ES-I3 (cell line): ENCODE data around the gene TNNC1.

Source experiments
- H3K36me3 ChIP-seq: 2 replicates; pipeline ENCODE4 v1.6.1; 2013; ENCODE audit warnings: mild to moderate bottlenecking, low read length, control low read depth, moderate library complexity; ENCODE audit not compliant: insufficient read depth
- H3K4me1 ChIP-seq: 2 replicates; pipeline ENCODE4 v1.6.1; 2013; ENCODE audit warnings: mild to moderate bottlenecking, control low read depth, low read length; ENCODE audit not compliant: insufficient read depth
- H3K9ac ChIP-seq: 2 replicates; pipeline ENCODE4 v1.6.1; 2013; ENCODE audit warnings: low read depth, mild to moderate bottlenecking, low read length, moderate library complexity
- H3K9me3 ChIP-seq: 2 replicates; pipeline ENCODE4 v1.6.1; 2013; ENCODE audit warnings: mild to moderate bottlenecking, low read length, moderate library complexity; ENCODE audit not compliant: control insufficient read depth, insufficient read depth

Gene TNNC1

DNA sequence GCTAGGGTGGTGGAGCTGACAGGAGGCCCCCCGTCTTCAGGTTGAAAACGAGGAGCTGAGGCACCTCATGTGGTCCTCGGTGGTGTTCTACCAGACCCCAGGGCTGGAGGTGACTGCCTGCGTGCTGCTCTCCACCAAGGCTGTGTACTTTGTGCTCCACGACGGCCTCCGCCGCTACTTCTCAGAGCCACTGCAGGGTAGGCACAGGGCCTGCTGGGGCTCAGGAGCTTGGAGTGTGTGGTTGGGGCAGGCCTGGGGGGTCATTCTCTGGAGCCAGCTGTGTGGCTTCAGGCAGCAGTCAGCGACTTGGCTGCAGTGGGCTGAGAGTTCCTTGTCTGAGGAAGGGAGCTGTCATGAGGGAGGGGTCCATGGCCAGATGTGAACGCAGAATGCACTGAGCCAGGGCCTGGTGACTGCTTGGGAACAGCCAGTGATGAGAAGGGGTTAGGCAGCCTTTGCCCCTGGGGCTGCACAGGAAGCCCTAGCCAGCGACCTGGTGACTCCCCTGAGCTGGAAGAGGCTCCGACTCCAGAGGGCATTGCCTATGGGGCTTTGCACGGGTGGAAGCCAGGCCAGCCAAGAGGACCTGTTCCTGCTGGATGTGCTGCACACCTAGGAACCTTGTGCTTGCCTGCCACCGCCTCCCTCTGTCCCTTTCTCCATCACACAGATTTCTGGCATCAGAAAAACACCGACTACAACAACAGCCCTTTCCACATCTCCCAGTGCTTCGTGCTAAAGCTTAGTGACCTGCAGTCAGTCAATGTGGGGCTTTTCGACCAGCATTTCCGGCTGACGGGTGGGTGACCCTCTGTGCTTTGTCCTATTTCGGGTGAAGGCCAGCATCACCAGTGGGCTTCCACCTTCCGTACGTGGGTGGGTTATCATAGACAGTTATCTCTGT, 36.4 kb upstream of the TNNC1 start:
- Histone ChIP-seq H3K4me1 (no peaks in the 10 kb centered on the region), H3K36me3 (0 out of 2 replicates have a peak, but pooled peaks cover 6% of the 10 kb centered on the region), H3K9me3 (no peaks in the 10 kb centered on the region), H3K9ac (no peak overlapping the region)

DNA sequence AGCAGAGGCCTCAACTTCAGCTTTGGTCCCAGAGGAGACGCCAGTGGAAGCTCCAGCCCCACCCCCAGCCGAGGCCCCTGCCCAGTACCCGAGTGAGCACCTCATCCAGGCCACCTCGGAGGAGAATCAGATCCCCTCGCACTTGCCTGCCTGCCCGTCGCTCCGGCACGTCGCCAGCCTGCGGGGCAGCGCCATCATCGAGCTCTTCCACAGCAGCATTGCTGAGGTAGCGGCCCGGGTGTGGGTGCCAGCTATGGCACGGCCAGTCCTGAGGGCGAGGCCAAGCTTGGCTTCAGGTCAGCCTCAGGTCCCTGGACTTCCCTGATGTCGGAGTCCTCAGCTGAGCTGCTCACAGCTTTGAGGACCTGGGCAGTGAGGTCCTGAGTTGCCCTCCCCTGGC, 35.6 kb upstream of the TNNC1 start:
- H3K9me3 ChIP-seq, result no peaks in the 10 kb centered on the region
- no peak overlapping the region for H3K9ac ChIP-seq
- no peaks in the 10 kb centered on the region for H3K4me1 ChIP-seq
- 0 out of 2 replicates have a peak, but pooled peaks cover 6% of the 10 kb centered on the region for H3K36me3 ChIP-seq

DNA sequence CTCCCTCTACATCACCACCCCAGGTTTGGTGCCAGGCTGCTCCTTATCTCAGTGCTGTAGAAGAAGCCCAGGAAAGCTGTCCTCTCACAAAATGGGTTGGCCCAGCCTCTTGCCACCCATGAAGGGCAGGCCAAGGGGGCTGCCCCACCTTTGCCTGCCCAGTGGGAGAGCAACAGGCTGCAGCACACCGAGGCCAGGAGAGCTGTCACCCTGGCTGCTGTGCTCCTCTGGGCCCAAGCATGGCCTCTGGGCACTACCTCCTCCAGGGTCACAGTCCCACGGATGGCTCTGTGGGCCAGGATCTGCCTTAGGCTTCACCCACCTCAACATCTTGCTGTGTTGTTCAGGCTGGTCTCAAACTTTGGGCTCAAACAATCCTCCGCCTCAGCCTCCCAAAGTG, 34.9 kb upstream of the TNNC1 start:
- no peak overlapping the region for H3K9ac ChIP-seq
- H3K4me1 ChIP-seq, result no peaks in the 10 kb centered on the region
- peaks cover 6% of the 10 kb centered on the region; the same call in 1 of the 2 replicates for H3K36me3 ChIP-seq
- H3K9me3 ChIP-seq, result no peaks in the 10 kb centered on the region

DNA sequence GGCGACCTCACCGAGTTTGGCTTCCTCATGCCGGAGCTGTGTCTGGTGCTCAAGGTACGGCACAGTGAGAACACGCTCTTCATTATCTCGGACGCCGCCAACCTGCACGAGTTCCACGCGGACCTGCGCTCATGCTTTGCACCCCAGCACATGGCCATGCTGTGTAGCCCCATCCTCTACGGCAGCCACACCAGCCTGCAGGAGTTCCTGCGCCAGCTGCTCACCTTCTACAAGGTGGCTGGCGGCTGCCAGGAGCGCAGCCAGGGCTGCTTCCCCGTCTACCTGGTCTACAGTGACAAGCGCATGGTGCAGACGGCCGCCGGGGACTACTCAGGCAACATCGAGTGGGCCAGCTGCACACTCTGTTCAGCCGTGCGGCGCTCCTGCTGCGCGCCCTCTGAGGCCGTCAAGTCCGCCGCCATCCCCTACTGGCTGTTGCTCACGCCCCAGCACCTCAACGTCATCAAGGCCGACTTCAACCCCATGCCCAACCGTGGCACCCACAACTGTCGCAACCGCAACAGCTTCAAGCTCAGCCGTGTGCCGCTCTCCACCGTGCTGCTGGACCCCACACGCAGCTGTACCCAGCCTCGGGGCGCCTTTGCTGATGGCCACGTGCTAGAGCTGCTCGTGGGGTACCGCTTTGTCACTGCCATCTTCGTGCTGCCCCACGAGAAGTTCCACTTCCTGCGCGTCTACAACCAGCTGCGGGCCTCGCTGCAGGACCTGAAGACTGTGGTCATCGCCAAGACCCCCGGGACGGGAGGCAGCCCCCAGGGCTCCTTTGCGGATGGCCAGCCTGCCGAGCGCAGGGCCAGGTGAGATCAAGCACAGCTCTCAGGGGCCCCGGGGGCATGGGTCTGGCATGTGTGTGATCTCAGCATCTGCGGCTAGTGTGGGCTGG, 34.2 kb upstream of the TNNC1 start:
- Histone ChIP-seq H3K4me1 (no peaks in the 10 kb centered on the region), H3K36me3 (peaks cover 6% of the 10 kb centered on the region; the same call in 1 of the 2 replicates), H3K9me3 (no peaks in the 10 kb centered on the region), H3K9ac (no peak overlapping the region)

DNA sequence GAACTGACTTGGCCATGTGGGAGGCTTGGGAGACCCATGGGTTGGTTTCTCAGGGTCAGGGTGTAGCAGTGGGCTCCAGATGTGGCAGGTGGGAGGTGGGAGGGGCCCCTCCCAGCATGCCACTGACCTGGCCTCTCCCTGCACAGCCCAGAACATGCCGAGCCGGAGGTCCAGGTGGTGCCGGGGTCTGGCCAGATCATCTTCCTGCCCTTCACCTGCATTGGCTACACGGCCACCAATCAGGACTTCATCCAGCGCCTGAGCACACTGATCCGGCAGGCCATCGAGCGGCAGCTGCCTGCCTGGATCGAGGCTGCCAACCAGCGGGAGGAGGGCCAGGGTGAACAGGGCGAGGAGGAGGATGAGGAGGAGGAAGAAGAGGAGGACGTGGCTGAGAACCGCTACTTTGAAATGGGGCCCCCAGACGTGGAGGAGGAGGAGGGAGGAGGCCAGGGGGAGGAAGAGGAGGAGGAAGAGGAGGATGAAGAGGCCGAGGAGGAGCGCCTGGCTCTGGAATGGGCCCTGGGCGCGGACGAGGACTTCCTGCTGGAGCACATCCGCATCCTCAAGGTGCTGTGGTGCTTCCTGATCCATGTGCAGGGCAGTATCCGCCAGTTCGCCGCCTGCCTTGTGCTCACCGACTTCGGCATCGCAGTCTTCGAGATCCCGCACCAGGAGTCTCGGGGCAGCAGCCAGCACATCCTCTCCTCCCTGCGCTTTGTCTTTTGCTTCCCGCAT, 33.4 kb upstream of the TNNC1 start:
- Histone ChIP-seq H3K9ac (no peak overlapping the region), H3K36me3 (peaks cover 12% of the 10 kb centered on the region), H3K9me3 (no peaks in the 10 kb centered on the region), H3K4me1 (no peaks in the 10 kb centered on the region)

DNA sequence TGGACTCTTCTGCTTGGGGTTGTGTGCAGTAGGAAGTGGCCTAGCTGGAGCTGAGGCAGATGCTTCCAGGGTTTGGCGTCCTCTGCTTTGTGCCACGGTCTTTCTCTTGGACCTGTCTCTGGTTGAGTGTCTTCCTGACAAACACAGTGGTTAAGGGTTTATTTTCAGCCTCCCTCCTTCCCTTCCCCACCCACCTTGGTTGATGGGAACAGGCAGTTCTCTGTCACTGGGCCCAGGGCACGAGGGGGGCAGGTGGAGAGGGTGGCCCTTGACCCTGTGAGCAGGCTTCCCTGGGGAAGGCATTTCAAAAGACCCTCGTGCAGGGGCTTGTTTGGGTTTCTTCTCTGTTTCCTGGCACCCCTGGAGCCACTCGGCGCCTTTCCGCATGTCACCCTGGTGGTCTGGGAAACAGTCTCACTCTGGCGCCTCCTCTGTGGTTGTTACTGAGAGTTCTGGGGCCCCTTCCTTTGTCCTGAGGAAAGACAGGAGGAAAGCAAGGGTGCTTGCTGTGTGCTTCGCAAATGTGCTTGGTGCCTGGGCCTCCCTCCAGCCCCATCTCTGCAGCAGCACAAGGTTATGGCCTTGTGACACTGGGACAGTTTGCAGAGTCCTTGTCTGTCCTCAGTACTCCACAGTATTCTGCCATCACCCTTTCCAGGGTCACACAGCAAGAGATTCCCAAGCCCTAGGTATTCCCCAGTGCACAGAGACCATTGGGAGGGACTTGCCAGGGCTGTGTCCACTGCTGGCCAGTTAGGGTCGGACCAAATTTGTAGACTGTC, 31.0 kb upstream of the TNNC1 start:
- Histone ChIP-seq H3K4me1 (no peaks in the 10 kb centered on the region), H3K36me3 (peaks cover 10% of the 10 kb centered on the region), H3K9ac (no peak overlapping the region), H3K9me3 (no peaks in the 10 kb centered on the region)

DNA sequence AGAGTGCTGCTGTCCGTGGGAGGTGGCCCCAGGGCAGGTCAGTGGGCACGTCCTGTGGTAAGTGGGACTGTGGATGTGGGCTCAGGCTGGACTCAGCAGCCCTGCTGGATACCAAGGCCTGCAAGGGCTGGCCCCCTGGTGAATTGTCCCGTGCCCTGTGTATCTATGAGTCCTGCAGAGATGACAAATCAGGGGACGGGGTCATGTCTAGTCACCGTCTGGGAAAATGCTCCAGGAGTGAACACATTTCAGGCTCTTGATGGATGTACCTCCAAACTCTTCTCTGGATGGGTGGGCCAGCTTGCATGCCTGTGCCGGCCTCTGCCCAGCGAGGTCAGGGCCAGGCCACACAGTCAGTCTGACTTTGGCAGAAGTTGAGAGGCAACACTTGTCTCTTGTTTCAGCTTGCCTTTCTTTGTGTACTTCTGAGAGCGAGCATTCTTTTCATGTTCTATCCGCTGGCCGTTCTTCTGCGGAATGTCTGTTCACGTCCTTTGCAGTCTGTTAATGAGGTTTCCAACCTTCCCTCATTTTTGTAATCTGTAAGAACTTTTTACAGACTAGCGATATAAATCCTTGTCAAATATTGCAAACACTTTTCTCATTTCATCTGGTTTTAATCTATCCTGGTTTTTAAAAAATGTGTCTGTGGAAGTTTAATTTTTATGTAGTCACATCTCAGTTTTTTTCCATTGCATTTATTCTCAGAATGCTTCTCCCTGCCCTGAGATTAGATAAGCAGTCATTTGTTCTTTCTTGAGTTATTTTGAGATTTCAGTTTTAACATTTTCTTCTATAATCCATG, 29.9 kb upstream of the TNNC1 start:
- peaks cover 14% of the 10 kb centered on the region for H3K36me3 ChIP-seq
- no peaks in the 10 kb centered on the region for H3K4me1 ChIP-seq
- H3K9ac ChIP-seq, result no peak overlapping the region
- no peaks in the 10 kb centered on the region for H3K9me3 ChIP-seq

DNA sequence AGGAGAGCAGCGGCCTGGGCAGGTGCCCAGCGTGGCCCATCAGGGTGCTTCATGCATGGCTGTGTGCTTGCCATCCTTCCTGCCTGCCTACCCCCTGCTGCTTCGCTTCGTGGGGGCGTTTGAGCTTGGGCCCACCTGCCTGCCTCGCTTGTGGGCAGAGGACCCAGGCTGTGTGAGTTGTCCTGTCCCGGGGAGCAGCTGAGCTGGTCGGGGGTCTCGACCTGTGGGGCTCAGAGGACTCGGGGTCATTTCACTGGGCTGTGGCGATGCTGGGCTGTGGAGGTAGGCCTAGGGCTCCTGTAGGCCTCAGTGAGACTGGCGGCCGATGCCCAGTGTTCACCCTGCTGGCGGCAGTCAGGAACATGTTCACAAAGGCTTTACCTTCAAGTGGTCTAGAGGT, 29.2 kb upstream of the TNNC1 start:
- peaks cover 18% of the 10 kb centered on the region for H3K36me3 ChIP-seq
- H3K9ac ChIP-seq, result no peak overlapping the region
- H3K9me3 ChIP-seq, result no peaks in the 10 kb centered on the region
- H3K4me1 ChIP-seq, result no peaks in the 10 kb centered on the region

DNA sequence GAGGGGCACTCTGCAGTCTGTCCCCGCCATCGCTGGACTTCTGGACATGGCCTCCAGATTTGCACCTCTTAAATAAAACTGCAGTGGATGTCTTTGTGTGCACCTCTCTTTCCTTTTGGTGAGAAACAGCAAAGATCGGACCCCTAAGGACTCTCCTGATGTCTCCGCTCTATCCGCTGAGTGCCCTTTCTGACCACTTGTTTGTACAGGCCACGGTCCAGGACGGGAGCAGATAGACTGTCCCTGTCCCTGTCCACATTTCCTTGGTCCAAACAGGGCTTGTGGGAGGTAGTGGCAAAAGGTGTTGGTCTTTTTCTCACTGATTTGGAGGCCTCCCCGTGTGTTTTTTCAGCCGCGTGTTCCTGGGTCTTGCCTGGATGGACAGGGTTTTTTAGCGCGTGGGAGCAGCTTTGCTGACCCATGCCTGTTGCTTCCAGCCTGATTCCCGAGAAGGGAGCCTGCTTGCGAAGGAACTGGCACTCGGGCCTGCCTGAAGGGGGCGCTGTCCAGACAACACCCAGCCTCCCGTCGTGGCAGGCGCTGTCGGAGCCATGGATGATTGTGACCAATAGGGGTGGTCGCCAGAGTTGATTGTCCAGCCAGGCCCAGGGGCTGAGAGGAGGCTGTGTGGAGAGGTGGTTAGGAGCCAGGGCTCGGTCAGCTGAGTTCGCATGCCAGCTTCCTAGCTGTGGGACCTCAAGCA, 28.1 kb upstream of the TNNC1 start:
- H3K4me1 ChIP-seq, result no peaks in the 10 kb centered on the region
- H3K36me3 ChIP-seq, result peaks cover 25% of the 10 kb centered on the region

DNA sequence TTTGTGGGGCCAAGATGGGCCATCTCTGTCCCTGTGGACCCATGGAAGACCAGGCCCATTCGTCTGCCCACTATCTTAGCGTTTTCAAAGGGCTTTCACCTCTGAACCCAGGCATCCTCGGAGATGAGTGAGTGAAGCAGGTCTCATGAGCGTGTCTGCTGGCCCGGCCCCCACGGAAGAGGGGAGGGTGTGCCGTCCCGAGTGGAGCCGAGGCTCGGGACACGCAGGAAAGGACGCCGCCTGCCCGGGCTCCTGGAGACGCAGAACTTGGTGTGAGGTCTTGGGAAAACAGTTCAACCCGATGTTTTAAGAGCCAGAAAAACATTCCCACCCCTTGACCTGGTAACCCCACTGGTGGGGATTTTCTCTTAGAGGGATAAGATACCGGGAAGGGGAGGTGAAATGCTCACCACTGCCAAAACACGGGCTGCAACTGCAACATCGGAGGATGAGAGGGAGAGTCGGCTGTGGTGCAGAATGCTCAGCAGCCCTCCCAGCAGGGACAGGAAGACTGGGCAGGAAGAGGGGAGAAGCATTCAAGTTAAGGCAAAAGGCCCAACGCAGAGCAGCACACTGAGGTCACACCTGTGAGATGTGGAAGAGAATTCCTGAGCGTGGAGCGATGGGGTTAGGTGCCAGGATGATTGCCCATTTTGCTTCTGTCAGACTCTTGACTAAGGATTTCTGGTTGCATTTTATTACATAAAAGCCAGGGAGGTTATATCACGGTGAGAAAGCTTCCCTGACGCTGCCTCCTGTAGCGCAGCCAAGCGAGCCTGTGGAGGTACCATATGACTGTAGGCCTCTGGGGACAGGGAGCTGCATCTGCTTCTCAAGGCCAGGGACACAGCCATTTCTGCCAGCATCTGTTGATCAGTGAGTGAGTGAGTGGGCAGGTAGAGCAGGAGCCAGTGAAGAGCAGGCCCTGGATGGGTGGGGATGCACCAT, 27.2 kb upstream of the TNNC1 start:
- Histone ChIP-seq H3K9me3 (no peaks in the 10 kb centered on the region), H3K36me3 (peaks cover 32% of the 10 kb centered on the region), H3K4me1 (no peaks in the 10 kb centered on the region), H3K9ac (no peak overlapping the region)

More for the DNA sequence above, 28.1 kb upstream of the TNNC1 start:
- H3K9ac ChIP-seq, result no peak overlapping the region
- H3K9me3 ChIP-seq, result no peaks in the 10 kb centered on the region

DNA sequence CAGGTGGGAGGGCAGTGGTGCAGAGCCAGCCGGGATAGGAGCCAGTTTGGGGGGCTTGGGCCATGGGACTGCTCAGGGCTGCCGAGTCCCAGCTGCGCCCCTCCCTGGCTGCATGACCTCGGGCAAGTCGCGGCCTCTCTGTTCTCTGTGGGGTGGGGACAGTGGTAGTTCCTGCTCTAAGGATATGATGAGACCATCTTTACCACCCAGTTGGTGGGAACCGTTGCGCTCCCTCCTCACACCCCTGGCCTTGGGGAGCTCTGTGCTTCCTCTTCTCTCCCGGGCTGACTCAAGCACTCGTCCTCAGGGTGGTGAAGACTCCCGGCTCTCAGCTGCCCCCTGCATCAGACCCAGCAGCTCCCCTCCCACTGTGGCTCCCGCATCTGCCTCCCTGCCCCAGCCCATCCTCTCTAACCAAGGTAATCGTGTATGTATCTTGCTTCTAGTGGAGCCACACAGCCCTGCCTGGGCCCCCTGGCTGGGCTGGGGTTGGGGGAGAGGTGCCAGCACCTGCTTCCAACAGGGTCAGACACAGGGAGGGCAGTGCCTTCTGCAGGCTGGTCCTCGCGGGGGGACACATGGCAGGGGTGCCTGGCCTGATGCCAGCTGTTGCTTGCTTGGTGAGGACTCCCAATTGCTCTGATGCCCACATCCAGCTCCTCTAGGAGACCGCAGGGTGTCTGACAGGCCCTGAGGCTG, 26.2 kb upstream of the TNNC1 start:
- Histone ChIP-seq H3K9me3 (no peaks in the 10 kb centered on the region), H3K36me3 (peaks cover 36% of the 10 kb centered on the region), H3K4me1 (no peaks in the 10 kb centered on the region)

More for the DNA sequence above, 26.2 kb upstream of the TNNC1 start:
- no peak overlapping the region for H3K9ac ChIP-seq
